H9 (cell line): ENCODE measurements around the gene UQCR11. TPM values are rescaled to one million over a fixed set of nuclear protein-coding genes. Genes with fewer than 3 reads are reported as not detected.

ENCODE experiments used
- DNase-seq: peaks from one replicate; pipeline ENCODE4 v3.0.0-alpha.2; 2017
- H2AFZ ChIP-seq: one replicate; pipeline ENCODE4 v1.6.1; 2013; ENCODE audit warnings: mild to moderate bottlenecking, low read length, control low read depth, moderate library complexity
- H2AK5ac ChIP-seq: 2 replicates; pipeline ENCODE4 v1.6.1; 2013; ENCODE audit warnings: low read length, control low read depth, mixed read lengths; ENCODE audit not compliant: insufficient read length
- H2BK120ac ChIP-seq: one replicate; pipeline ENCODE4 v1.6.1; 2013; ENCODE audit warnings: low read depth, mild to moderate bottlenecking, low read length, control low read depth, inconsistent platforms; ENCODE audit not compliant: poor library complexity, severe bottlenecking
- H2BK12ac ChIP-seq: 2 replicates; pipeline ENCODE4 v1.6.1; 2013; ENCODE audit warnings: low read length, control low read depth, mixed read lengths, low read depth; ENCODE audit not compliant: insufficient read length
- H2BK15ac ChIP-seq: 2 replicates; pipeline ENCODE4 v1.6.1; 2013; ENCODE audit warnings: low read depth, low read length, control low read depth
- H2BK20ac ChIP-seq: one replicate; pipeline ENCODE4 v1.6.1; 2013; ENCODE audit warnings: low read depth, mild to moderate bottlenecking, low read length, control low read depth, inconsistent platforms; ENCODE audit not compliant: poor library complexity, severe bottlenecking
- H2BK5ac ChIP-seq: 2 replicates; pipeline ENCODE4 v1.6.1; 2013; ENCODE audit warnings: low read length, control low read depth, mixed read lengths; ENCODE audit not compliant: insufficient read length
- H3K14ac ChIP-seq: 2 replicates; pipeline ENCODE4 v1.6.1; 2013; ENCODE audit warnings: low read length, control low read depth; ENCODE audit not compliant: insufficient read depth
- H3K18ac ChIP-seq: 2 replicates; pipeline ENCODE4 v1.6.1; 2013; ENCODE audit warnings: low read depth, mild to moderate bottlenecking, mixed read lengths, low read length, control low read depth; ENCODE audit not compliant: insufficient read length
- H3K23ac ChIP-seq: 2 replicates; pipeline ENCODE4 v1.6.1; 2013; ENCODE audit warnings: low read length, control low read depth, mixed read lengths, low read depth; ENCODE audit not compliant: insufficient read length
- H3K23me2 ChIP-seq: 2 replicates; pipeline ENCODE4 v1.6.1; 2013; ENCODE audit warnings: low read depth, mild to moderate bottlenecking, mixed read lengths, low read length, control low read depth; ENCODE audit not compliant: insufficient read length, poor library complexity, severe bottlenecking
- H3K27ac ChIP-seq: 2 replicates; pipeline ENCODE4 v1.5.1; 2013; ENCODE audit warnings: low read length, control low read depth, mixed read lengths, low read depth; ENCODE audit not compliant: insufficient read length
- H3K27me3 ChIP-seq: 2 replicates; pipeline ENCODE4 v1.6.1; 2013; ENCODE audit warnings: low read length, control low read depth, inconsistent platforms; ENCODE audit not compliant: insufficient read depth
- H3K4ac ChIP-seq: 2 replicates; pipeline ENCODE4 v1.6.1; 2013; ENCODE audit warnings: low read depth, mild to moderate bottlenecking, control low read depth, inconsistent platforms, low read length, moderate library complexity
- H3K4me1 ChIP-seq: 2 replicates; pipeline ENCODE4 v1.6.1; 2013; ENCODE audit warnings: low read length, control low read depth, inconsistent platforms; ENCODE audit not compliant: insufficient read depth
- H3K4me2 ChIP-seq: 2 replicates; pipeline ENCODE4 v1.6.1; 2013; ENCODE audit warnings: low read length, control low read depth, mixed read lengths; ENCODE audit not compliant: insufficient read length, insufficient read depth
- H3K56ac ChIP-seq: 2 replicates; pipeline ENCODE4 v1.6.1; 2013; ENCODE audit warnings: low read depth, mild to moderate bottlenecking, mixed read lengths, low read length, control low read depth; ENCODE audit not compliant: insufficient read length
- H3K79me1 ChIP-seq: 2 replicates; pipeline ENCODE4 v1.6.1; 2013; ENCODE audit warnings: low read depth, mild to moderate bottlenecking, moderate library complexity, low read length, control low read depth, inconsistent platforms; ENCODE audit not compliant: insufficient read depth, poor library complexity, severe bottlenecking
- H3K79me2 ChIP-seq: 2 replicates; pipeline ENCODE4 v1.6.1; 2013; ENCODE audit warnings: low read length, control low read depth, inconsistent platforms; ENCODE audit not compliant: insufficient read depth
- H3K9ac ChIP-seq: 2 replicates; pipeline ENCODE4 v1.6.1; 2013; ENCODE audit warnings: low read length, control low read depth, mixed read lengths; ENCODE audit not compliant: insufficient read length; ENCODE audit errors: extremely low read depth
- H3K9me3 ChIP-seq: one replicate; pipeline ENCODE4 v1.6.1; 2013; ENCODE audit warnings: low read depth, low read length, inconsistent platforms; ENCODE audit not compliant: control insufficient read depth
- H3T11ph ChIP-seq: one replicate; pipeline ENCODE4 v1.6.1; 2013; ENCODE audit warnings: mild to moderate bottlenecking, low read length, control low read depth, inconsistent platforms
- H4K20me1 ChIP-seq: one replicate; pipeline ENCODE4 v1.6.1; 2013; ENCODE audit not compliant: control insufficient read depth, insufficient read length, insufficient read depth
- H4K5ac ChIP-seq: 2 replicates; pipeline ENCODE4 v1.6.1; 2013; ENCODE audit warnings: low read depth, mild to moderate bottlenecking, mixed read lengths, low read length, control low read depth; ENCODE audit not compliant: insufficient read length
- H4K8ac ChIP-seq: replicated peaks from 2 replicates; pipeline ENCODE4 v1.6.1; 2013; ENCODE audit warnings: low read length, control low read depth, mixed read lengths, low read depth; ENCODE audit not compliant: insufficient read length
- H4K91ac ChIP-seq: 2 replicates; pipeline ENCODE4 v1.6.1; 2013; ENCODE audit warnings: low read depth, mild to moderate bottlenecking, moderate library complexity, mixed read lengths, low read length, control low read depth; ENCODE audit not compliant: insufficient read length
- H3K27ac Mint-ChIP-seq, 3 experiments: 2 replicates in 2 of 3; 3 replicates in 1 of 3; pipeline ENCODE4 v1.8.0; 2020 to 2021; ENCODE audit warnings: mixed read lengths in 3 of 3, mild to moderate bottlenecking in 1 of 3, moderate library complexity in 1 of 3
- H3K27me3 Mint-ChIP-seq: 2 replicates; pipeline ENCODE4 v1.8.0; 2021; ENCODE audit warnings: low read depth, mild to moderate bottlenecking, moderate library complexity, mixed read lengths
- H3K36me3 Mint-ChIP-seq, 3 experiments: 2 replicates in 2 of 3; 3 replicates in 1 of 3; pipeline ENCODE4 v1.8.0; 2020 to 2021; ENCODE audit warnings: low read depth in 3 of 3, mixed read lengths in 3 of 3; ENCODE audit not compliant: insufficient read depth in 1 of 3
- H3K4me1 Mint-ChIP-seq, 2 experiments: 2 replicates each; pipeline ENCODE4 v1.8.0; 2020; ENCODE audit warnings: mixed read lengths in 2 of 2
- H3K4me3 Mint-ChIP-seq, 2 experiments: 2 replicates in 1 of 2; 3 replicates in 1 of 2; pipeline ENCODE4 v1.8.0; 2020 to 2021; ENCODE audit warnings: mild to moderate bottlenecking in 2 of 2, mixed read lengths in 2 of 2, moderate library complexity in 1 of 2
- H3K9me3 Mint-ChIP-seq, 2 experiments: 2 replicates in 1 of 2; 3 replicates in 1 of 2; pipeline ENCODE4 v1.8.0; 2020; ENCODE audit warnings: mild to moderate bottlenecking in 2 of 2, mixed read lengths in 2 of 2, moderate library complexity in 1 of 2
- CTCF ChIP-seq: fragments of 200-600 bp; sonication (generic); conservative IDR thresholded peaks from 3 replicates; pipeline ENCODE4 v1.8.0; 2021; ENCODE audit warnings: antibody characterized with exemption, mild to moderate bottlenecking
- WGBS: extraction: QIAGEN DNeasy Blood & Tissue Kit; methylation state at CpG from one replicate; pipeline ENCODE4 v1.1.7; 2013; ENCODE audit warnings: missing lambda C conversion rate, low lambda C conversion rate, mixed read lengths; ENCODE audit not compliant: insufficient read length; ENCODE audit errors: extremely low coverage; 5-methylcytosine and 5-hydroxymethylcytosine counted together
- total RNA-seq: library from RNA; stranded (reverse); gene quantifications from 2 replicates; pipeline ENCODE4 v1.2.1, GENCODE V29; 2021

The UQCR11 gene
- total RNA-seq, 1 experiment from 2014 or later = 174 TPM

DNA sequence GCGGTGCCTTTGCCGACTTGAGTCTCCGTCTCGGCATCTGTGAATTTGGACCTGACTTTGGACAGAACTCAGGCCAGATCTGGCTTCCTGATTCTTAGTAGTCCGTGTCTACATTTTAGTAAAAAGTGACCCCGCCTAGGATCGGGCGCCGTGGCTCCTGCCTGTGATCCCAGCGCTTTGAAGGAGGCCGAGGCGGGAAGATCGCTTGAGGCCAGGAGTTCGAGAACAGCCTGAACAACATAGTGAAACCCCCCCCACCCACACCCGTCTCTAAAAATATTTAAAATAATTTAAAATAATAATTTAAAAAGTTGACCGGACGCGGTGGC lies 48.0 kb upstream of the UQCR11 start:
- Histone ChIP-seq H3K79me1 (peaks cover 7% of the 10 kb centered on the region), H2BK5ac (no peak overlapping the region), H3K18ac (peak overlapping the region; percentile 75), H4K8ac (no peak overlapping the region), H3K4me2 (peak overlapping the region; percentile 66), H2AFZ (no peak overlapping the region), H3K56ac (no peak overlapping the region), H2BK120ac (no peak overlapping the region), H3T11ph (no peak overlapping the region), H3K4ac (no peak overlapping the region; the same call in 1 of the 2 replicates), H4K91ac (no peak overlapping the region), H3K9me3 (no peaks in the 10 kb centered on the region), H3K79me2 (peaks cover 9% of the 10 kb centered on the region; the same call in 1 of the 2 replicates), H3K9ac (peak overlapping the region; percentile 42), H4K5ac (no peak overlapping the region), H2BK15ac (no peak overlapping the region), H2BK12ac (no peak overlapping the region), H3K23me2 (peaks cover 9% of the 10 kb centered on the region), H2BK20ac (no peak overlapping the region), H4K20me1 (no peaks in the 10 kb centered on the region), H3K4me1 (no peaks in the 10 kb centered on the region), H3K27ac (no peak overlapping the region), H3K27me3 (no peaks in the 10 kb centered on the region), H2AK5ac (no peak overlapping the region), H3K14ac (peak overlapping the region; percentile 93; the same call in 1 of the 2 replicates), H3K23ac (no peak overlapping the region)
- Mint-ChIP-seq H3K27ac (peak overlapping the region in 2 of 3 experiments; percentile 90 to 92; a peak in 4 of 7 replicates), H3K4me3 (peak overlapping the region; percentile 74 to 83), H3K36me3 (peaks cover 13 to 27% (median 19%) of the 10 kb centered on the region in 3 experiments), H3K9me3 (peaks cover 0 to 2% of the 10 kb centered on the region in 2 experiments; a peak in 2 of 5 replicates), H3K27me3 (peaks cover 12% of the 10 kb centered on the region), H3K4me1 (peaks cover 13 to 28% of the 10 kb centered on the region in 2 experiments)
- no peak for DNase-seq
- WGBS = no CpG with 5 or more reads among the region's 18 CpGs
- TF ChIP-seq CTCF = no peak
